Heart left ventricle (tissue), 13 donors: Measurements from ENCODE around the gene MAPKAPK3.

Experiments
- CTCF ChIP-seq, 12 donors: fragments of 200-600 bp; sonication (generic) in 4 of 12; IDR thresholded peaks; one replicate each; pipeline versions ENCODE4 v1.5.0 to v1.8.0; 2018 to 2022; ENCODE audit warnings: antibody characterized with exemption in 12 of 12, mild to moderate bottlenecking in 5 of 12
- POLR2A ChIP-seq, 2 donors: fragments of 450-650 bp; IDR thresholded peaks; one replicate each; pipeline ENCODE4 v1.6.1; 2017; ENCODE audit warnings: antibody characterized with exemption in 2 of 2, mild to moderate bottlenecking in 2 of 2, moderate library complexity in 2 of 2
- donor health status: ischemic (EF 13 %, LVEDD 7.1; RV severe dilation, severe dysfunction).
- donor health status: DM: no; HTN: yes; CAD: no.
- donor health status: DM: no; HTN: no; CAD: no.
- donor health status: ischemic (EF 25% LVEDD 6.9; RV normal size, moderate dysfunction).
- donor health status: ischemic (EF 25% LVEDD 5.7; RV mildly dilated, moderate dysfunction).
- donor health status: ischemic (EF 35%, LVEDD 5.7; RV mildly dilated, moderate dysfunction).
- donor health status: nonischemic (EF 11% LVEDD 7.7; RV severe dilation, severe dysfunction).
- donor health status: DM: yes; HTN: yes; CAD: no.
- donor health status: PGD.
- donor health status: ischemic (EF 29% LVEDD 5.4; RV normal size, mild dysfunction).
- donor health status: nonischemic (EF 23%, LVEDD 6.1; RV moderate dilation, normal function).

GRCh38 chr3:50622881-50623280 lies 5.9 kb downstream of the MAPKAPK3 start:
- TF ChIP-seq CTCF (IDR thresholded peaks at IDR 0.05) (no peak), POLR2A (IDR thresholded peaks at IDR 0.05) (no peak)
